Keratinocyte (primary cell): ENCODE data around the gene KMT2C. TPM values are rescaled to one million over a fixed set of nuclear protein-coding genes. Genes with fewer than 3 reads are reported as not detected.

Experiments
- DNase-seq: peaks from one replicate; pipeline ENCODE4 v3.0.0-alpha.2; 2011; ENCODE audit warnings: low read depth, missing footprints, low spot score
- FAIRE-seq: peaks from 2 replicates; lab custom pipeline; 2011; peaks lifted over from hg19 to GRCh38; lab: Jason Lieb, UNC
- H2AFZ ChIP-seq: 2 replicates; pipeline ENCODE4 v1.6.0; 2012; ENCODE audit warnings: low read length, control low read depth, inconsistent platforms; ENCODE audit not compliant: control insufficient read depth
- H3K27ac ChIP-seq: 2 replicates; pipeline ENCODE4 v1.5.1; 2011; ENCODE audit warnings: low read length; ENCODE audit not compliant: control insufficient read depth, insufficient read depth
- H3K27me3 ChIP-seq: 3 replicates; pipeline ENCODE4 v1.6.0; 2011; ENCODE audit warnings: low read length; ENCODE audit not compliant: control insufficient read depth, insufficient read depth; ENCODE audit errors: extremely low read depth
- H3K36me3 ChIP-seq, 2 experiments: 2 replicates in 1 of 2; 3 replicates in 1 of 2; pipeline ENCODE4 v1.5.1; 2011; ENCODE audit warnings: low read length in 2 of 2, mild to moderate bottlenecking in 1 of 2; ENCODE audit not compliant: control insufficient read depth in 2 of 2, insufficient read depth in 2 of 2; ENCODE audit errors: extremely low read depth in 1 of 2
- H3K4me1 ChIP-seq: 3 replicates; pipeline ENCODE4 v1.5.1; 2011; ENCODE audit warnings: low read length; ENCODE audit not compliant: control insufficient read depth, insufficient read depth; ENCODE audit errors: extremely low read depth
- H3K4me2 ChIP-seq: 3 replicates; pipeline ENCODE4 v1.6.0; 2011; ENCODE audit warnings: low read depth, low read length; ENCODE audit not compliant: control insufficient read depth, insufficient read depth; ENCODE audit errors: extremely low read depth
- H3K4me3 ChIP-seq, 3 experiments: fragments of 200-600 bp in 1 of 3; sonication (generic) in 1 of 3; 2 replicates in 2 of 3; 3 replicates in 1 of 3; pipeline ENCODE4 v1.5.1; 2011 to 2016; ENCODE audit warnings: low read length in 3 of 3, mild to moderate bottlenecking in 3 of 3, control low read depth in 2 of 3, inconsistent platforms in 1 of 3, low read depth in 1 of 3, mixed read lengths in 1 of 3, mixed run types in 1 of 3, moderate library complexity in 1 of 3; ENCODE audit not compliant: control insufficient read depth in 2 of 3, insufficient read depth in 2 of 3; ENCODE audit errors: extremely low read depth in 1 of 3
- H3K79me2 ChIP-seq: 2 replicates; pipeline ENCODE4 v1.6.0; 2012; ENCODE audit warnings: low read length; ENCODE audit not compliant: control insufficient read depth, insufficient read depth
- H3K9ac ChIP-seq: 3 replicates; pipeline ENCODE4 v1.6.0; 2011; ENCODE audit warnings: low read length; ENCODE audit not compliant: control insufficient read depth, insufficient read depth; ENCODE audit errors: extremely low read depth
- H3K9me1 ChIP-seq: 3 replicates; pipeline ENCODE4 v1.6.0; 2011; ENCODE audit warnings: low read length; ENCODE audit not compliant: control insufficient read depth, insufficient read depth; ENCODE audit errors: extremely low read depth
- H3K9me3 ChIP-seq: 2 replicates; pipeline ENCODE4 v1.5.1; 2012; ENCODE audit warnings: low read depth, low read length; ENCODE audit not compliant: control insufficient read depth
- H4K20me1 ChIP-seq: 3 replicates; pipeline ENCODE4 v1.6.0; 2011; ENCODE audit warnings: low read length; ENCODE audit not compliant: control insufficient read depth, insufficient read depth; ENCODE audit errors: extremely low read depth
- EZH2 ChIP-seq: IDR thresholded peaks from one replicate; pipeline ENCODE4 v1.6.1; 2012; ENCODE audit warnings: inconsistent platforms, mild to moderate bottlenecking, low read length, moderate library complexity
- dilution Hi-C: fragments of 300-500 bp; cut with MboI; formaldehyde crosslinking; loops from one replicate; pipeline ENCODE4 v1.7.0; 2020; ENCODE audit warnings: low sequenced_read_pairs; ENCODE audit not compliant: extremely low pct_ligation_motif_present
- polyA plus RNA-seq, 5 experiments: library from polyadenylated mRNA; depleted of rRNA in 3 of 5; stranded (reverse) in 3 of 5; stranded (forward) in 1 of 5; unstranded in 1 of 5; fragments of >200 nt; gene quantifications; 1 replicate in 1 of 5; 2 replicates in 3 of 5; 3 replicates in 1 of 5; pipeline versions ENCODE4 v1.2.1 to v1.2.3, GENCODE V29; 2011 to 2012; ENCODE audit warnings: missing spikeins in 2 of 5, low read depth in 1 of 5, low replicate concordance in 1 of 5
- TF ChIP-seq, protein P1 (sequence below), 3 experiments: IDR thresholded peaks in 1 of 3; conservative IDR thresholded peaks in 1 of 3; optimal IDR thresholded peaks in 1 of 3; 2 replicates in 2 of 3; 3 replicates in 1 of 3; pipeline versions ENCODE3 to v1.5.1; 2011; ENCODE audit warnings: low read length in 3 of 3, mild to moderate bottlenecking in 3 of 3, moderate library complexity in 2 of 3, control low read depth in 1 of 3, inconsistent platforms in 1 of 3; ENCODE audit not compliant: insufficient read depth in 2 of 3; ENCODE audit errors: extremely low read depth in 1 of 3

KMT2C gene
- polyA plus RNA-seq, 1 donor (not counting 4 experiments of a cell fraction or from before 2014, with no cell fraction given) = 8.5 TPM

DNA sequence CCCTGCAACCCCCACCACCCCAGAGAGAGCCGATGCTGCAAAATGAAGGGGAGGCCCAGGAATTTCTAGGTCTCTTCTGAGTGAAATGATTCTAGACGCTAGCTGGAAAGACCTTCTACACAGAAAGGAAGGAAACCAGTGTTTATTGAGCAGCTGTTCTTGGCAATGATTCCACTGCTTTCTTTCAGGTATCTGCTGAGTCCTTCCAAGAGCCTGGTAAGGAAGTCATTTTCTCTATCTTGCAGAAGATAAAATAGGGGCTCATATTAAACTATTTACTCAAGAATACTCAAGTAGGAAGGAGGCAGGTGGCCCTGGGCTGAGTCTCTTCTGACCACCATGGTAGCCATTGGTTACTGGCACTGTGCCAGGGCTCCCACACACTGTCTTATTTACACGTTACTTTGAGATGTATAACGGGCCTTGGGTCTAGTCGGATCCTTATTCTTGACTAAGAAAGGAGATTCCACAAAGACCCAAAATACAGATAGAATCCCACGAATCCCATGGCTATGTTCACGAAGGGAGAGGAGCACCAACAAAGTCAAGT lies 298.3 kb downstream of the KMT2C start:
- Histone ChIP-seq H3K27me3 (no peaks in the 10 kb centered on the region), H3K9me1 (no peaks in the 10 kb centered on the region), H3K4me3 (no peak overlapping the region), H3K9ac (no peak overlapping the region), H3K4me2 (no peak overlapping the region), H3K36me3 (peaks cover 14 to 18% of the 10 kb centered on the region in 2 experiments), H2AFZ (no peak overlapping the region), H3K4me1 (no peaks in the 10 kb centered on the region), H3K9me3 (no peaks in the 10 kb centered on the region), H4K20me1 (no peaks in the 10 kb centered on the region), H3K79me2 (no peaks in the 10 kb centered on the region), H3K27ac (no peak overlapping the region)
- DNase-seq (no peak), FAIRE-seq (no peak)
- no peak for TF ChIP-seq EZH2
- TF ChIP-seq, protein P1, sequence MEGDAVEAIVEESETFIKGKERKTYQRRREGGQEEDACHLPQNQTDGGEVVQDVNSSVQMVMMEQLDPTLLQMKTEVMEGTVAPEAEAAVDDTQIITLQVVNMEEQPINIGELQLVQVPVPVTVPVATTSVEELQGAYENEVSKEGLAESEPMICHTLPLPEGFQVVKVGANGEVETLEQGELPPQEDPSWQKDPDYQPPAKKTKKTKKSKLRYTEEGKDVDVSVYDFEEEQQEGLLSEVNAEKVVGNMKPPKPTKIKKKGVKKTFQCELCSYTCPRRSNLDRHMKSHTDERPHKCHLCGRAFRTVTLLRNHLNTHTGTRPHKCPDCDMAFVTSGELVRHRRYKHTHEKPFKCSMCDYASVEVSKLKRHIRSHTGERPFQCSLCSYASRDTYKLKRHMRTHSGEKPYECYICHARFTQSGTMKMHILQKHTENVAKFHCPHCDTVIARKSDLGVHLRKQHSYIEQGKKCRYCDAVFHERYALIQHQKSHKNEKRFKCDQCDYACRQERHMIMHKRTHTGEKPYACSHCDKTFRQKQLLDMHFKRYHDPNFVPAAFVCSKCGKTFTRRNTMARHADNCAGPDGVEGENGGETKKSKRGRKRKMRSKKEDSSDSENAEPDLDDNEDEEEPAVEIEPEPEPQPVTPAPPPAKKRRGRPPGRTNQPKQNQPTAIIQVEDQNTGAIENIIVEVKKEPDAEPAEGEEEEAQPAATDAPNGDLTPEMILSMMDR (optimal IDR thresholded peaks at IDR 0.05 in 1 of 3, IDR thresholded peaks at IDR 0.05 in 1 of 3, conservative IDR thresholded peaks at IDR 0.05 in 1 of 3; ENCODE audit: extremely low read depth in 1 of 3, insufficient read depth in 2 of 3, low read length in 3 of 3) = no peak
- dilution Hi-C loops = no loop called here

DNA sequence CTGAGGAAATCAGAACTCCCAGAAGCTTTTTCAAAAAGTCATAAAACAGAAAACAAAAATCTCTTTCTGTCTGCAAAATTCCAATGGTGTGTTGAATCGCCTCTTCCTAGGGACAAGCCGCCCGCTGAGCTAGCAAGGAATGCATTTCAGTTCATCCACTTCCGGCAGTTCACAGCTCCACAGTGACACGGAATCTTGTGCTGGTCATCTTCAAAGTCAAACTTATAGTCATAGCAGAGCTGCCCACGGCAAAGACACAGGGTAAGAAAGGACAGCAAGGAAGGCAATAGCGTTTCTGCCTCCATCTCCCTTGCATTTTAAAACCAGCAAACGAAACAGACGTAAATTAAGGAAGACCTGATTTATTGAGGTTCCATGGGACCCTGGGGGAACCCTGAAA lies 299.1 kb downstream of the KMT2C start:
- dilution Hi-C loops = no loop called here

More for the DNA sequence above, 299.1 kb downstream of the KMT2C start:
- Histone ChIP-seq H3K79me2 (no peaks in the 10 kb centered on the region), H3K9me1 (no peaks in the 10 kb centered on the region), H4K20me1 (no peaks in the 10 kb centered on the region), H3K27ac (no peak overlapping the region), H3K36me3 (peaks cover 14 to 23% of the 10 kb centered on the region in 2 experiments), H3K4me1 (no peaks in the 10 kb centered on the region), H3K4me3 (no peak overlapping the region), H3K9me3 (no peaks in the 10 kb centered on the region), H3K9ac (no peak overlapping the region), H3K4me2 (no peak overlapping the region), H2AFZ (no peak overlapping the region), H3K27me3 (no peaks in the 10 kb centered on the region)
- FAIRE-seq (no peak), DNase-seq (no peak)
- TF ChIP-seq EZH2 = no peak
- TF ChIP-seq, protein P1 (optimal IDR thresholded peaks at IDR 0.05 in 1 of 3, IDR thresholded peaks at IDR 0.05 in 1 of 3, conservative IDR thresholded peaks at IDR 0.05 in 1 of 3; ENCODE audit: extremely low read depth in 1 of 3, insufficient read depth in 2 of 3, low read length in 3 of 3) = no peak
